ENCODE measurements around the gene NEK1. TPM values are rescaled to one million over a fixed set of nuclear protein-coding genes. Genes with fewer than 3 reads are reported as not detected.

NEK1 gene
- total and polyA plus RNA-seq, 7 donors: 3.0 to 8.8 (median 7.6) TPM

DNA sequence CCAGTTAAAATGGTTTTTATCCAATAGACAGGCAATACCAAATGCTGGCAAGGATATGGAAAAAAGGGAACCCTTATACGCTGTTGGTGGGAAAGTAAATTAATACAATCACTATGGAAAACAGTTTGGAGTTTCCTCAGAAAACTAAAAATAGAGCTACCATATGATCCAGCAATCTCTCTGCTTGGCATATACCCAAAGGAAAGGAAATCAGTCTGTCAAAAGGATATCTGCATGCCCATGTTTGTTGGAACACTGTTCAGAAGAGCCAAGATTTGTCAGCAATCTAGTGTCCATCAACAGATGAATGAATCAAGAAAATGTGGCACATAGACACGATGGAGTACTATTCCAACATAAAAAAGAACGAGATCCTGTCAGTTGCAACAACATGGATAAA lies 250.6 kb downstream of the NEK1 start:
- Histone ChIP-seq H3K9me3 (no peaks in the 10 kb centered on the region), H3K27me3 (ENCODE audit: insufficient read depth in 3 of 3, low read length in 2 of 3) (no peaks in the 10 kb centered on the region), H3K27ac (no peak overlapping the region), H3K4me1 (peaks cover 4% of the 10 kb centered on the region), H3K36me3 (ENCODE audit: insufficient read depth in 1 of 2, low read depth in 1 of 2) (no peaks in the 10 kb centered on the region), H3K4me3 (no peak overlapping the region)
- ATAC-seq (no peak), DNase-seq (no peak)
- 22 to 37% (median 32%) methylated on average over 3 of the region's 3 CpGs for WGBS, 3 donors
- intact Hi-C loops (cut with DNase I): no loop called here
- TF ChIP-seq, protein P1, sequence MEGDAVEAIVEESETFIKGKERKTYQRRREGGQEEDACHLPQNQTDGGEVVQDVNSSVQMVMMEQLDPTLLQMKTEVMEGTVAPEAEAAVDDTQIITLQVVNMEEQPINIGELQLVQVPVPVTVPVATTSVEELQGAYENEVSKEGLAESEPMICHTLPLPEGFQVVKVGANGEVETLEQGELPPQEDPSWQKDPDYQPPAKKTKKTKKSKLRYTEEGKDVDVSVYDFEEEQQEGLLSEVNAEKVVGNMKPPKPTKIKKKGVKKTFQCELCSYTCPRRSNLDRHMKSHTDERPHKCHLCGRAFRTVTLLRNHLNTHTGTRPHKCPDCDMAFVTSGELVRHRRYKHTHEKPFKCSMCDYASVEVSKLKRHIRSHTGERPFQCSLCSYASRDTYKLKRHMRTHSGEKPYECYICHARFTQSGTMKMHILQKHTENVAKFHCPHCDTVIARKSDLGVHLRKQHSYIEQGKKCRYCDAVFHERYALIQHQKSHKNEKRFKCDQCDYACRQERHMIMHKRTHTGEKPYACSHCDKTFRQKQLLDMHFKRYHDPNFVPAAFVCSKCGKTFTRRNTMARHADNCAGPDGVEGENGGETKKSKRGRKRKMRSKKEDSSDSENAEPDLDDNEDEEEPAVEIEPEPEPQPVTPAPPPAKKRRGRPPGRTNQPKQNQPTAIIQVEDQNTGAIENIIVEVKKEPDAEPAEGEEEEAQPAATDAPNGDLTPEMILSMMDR (IDR thresholded peaks at IDR 0.05): no peak

DNA sequence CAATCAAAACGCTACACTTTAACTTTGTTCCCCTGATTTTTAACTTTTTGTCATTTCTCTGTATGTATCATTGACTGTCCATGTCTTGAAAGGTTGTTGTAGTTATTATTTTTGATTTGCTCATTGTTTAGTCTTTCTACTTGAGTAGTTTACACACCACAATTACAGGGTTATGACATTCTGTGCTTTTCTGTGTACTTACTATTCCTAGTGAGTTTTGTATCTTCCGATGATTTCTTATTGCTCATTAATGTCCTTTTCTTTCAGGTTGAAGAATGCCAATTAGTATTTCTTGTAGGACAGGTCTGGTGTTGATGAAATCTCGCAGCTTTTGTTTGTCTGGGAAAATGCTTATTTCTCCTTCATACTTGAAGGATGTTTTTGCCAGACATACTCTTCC lies 252.4 kb downstream of the NEK1 start:
- no peak for DNase-seq

DNA sequence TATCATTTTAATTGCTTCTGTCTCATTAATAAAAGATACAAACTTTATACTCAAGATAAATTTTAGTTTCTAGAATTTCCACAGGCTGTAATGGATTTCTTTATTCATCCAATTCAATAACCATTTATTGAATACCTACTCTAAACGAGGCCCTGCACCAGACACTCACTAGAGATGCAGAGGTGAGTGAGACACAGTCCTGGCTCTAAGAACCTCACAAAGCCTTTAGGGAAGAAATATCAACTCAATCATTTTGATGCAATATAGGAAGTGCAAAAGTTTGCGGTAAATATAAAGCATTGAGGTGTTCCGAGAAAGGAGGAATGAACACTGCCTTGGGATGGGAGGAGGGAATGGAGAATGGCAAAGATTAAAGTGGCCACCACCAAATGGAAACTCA lies 260.0 kb downstream of the NEK1 start:
- WGBS, 3 donors: 85 to 86% (median 86%) methylated on average over 3 of the region's 3 CpGs
- Histone ChIP-seq H3K9me3 (no peaks in the 10 kb centered on the region), H3K27ac (no peak overlapping the region), H3K36me3 (ENCODE audit: insufficient read depth in 1 of 2, low read depth in 1 of 2) (no peaks in the 10 kb centered on the region), H3K4me3 (no peak overlapping the region), H3K27me3 (ENCODE audit: insufficient read depth in 3 of 3, low read length in 2 of 3) (no peaks in the 10 kb centered on the region), H3K4me1 (no peaks in the 10 kb centered on the region)
- DNase-seq: no peak
- ATAC-seq: no peak
- TF ChIP-seq, protein P1 (IDR thresholded peaks at IDR 0.05): no peak
- intact Hi-C loops (cut with DNase I): no loop called here

More for the DNA sequence above, 252.4 kb downstream of the NEK1 start:
- Histone ChIP-seq H3K4me1 (peaks cover 4% of the 10 kb centered on the region), H3K27me3 (ENCODE audit: insufficient read depth in 3 of 3, low read length in 2 of 3) (no peaks in the 10 kb centered on the region), H3K27ac (no peak overlapping the region), H3K36me3 (ENCODE audit: insufficient read depth in 1 of 2, low read depth in 1 of 2) (no peaks in the 10 kb centered on the region), H3K9me3 (no peaks in the 10 kb centered on the region), H3K4me3 (no peak overlapping the region)
- 90 to 96% (median 91%) methylated on average over 3 of the region's 3 CpGs for WGBS, 3 donors
- intact Hi-C loops (cut with DNase I): no loop called here
- TF ChIP-seq, protein P1 (IDR thresholded peaks at IDR 0.05): no peak
- no peak for ATAC-seq

DNA sequence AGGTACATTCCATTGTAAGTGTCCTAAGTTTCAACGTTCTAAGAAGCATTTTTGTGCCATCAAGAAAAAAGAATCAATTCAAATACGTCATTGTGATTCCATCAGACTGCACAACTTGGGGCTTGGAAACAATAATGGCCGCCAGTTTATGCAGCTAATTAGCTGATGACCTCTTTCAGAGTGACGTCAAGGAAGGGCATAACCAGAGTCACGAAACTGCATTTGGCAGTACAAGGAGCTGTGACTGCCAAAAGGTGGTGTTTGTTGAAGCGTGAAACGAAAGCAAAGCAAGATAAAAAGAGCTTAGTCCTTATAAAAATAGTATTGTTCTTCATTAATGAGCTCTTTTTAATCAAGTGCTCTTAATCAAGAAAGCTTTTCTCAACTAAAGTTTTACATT lies 260.5 kb downstream of the NEK1 start:
- Histone ChIP-seq H3K27ac (no peak overlapping the region), H3K4me1 (no peaks in the 10 kb centered on the region), H3K9me3 (no peaks in the 10 kb centered on the region), H3K4me3 (no peak overlapping the region), H3K36me3 (ENCODE audit: insufficient read depth in 1 of 2, low read depth in 1 of 2) (no peaks in the 10 kb centered on the region), H3K27me3 (ENCODE audit: insufficient read depth in 3 of 3, low read length in 2 of 3) (no peaks in the 10 kb centered on the region)
- DNase-seq: no peak
- WGBS, 3 donors: 35 to 46% (median 37%) methylated on average over 7 of the region's 7 CpGs
- ATAC-seq: no peak
- TF ChIP-seq, protein P1 (IDR thresholded peaks at IDR 0.05): no peak
- intact Hi-C loops (cut with DNase I): no loop called here

DNA sequence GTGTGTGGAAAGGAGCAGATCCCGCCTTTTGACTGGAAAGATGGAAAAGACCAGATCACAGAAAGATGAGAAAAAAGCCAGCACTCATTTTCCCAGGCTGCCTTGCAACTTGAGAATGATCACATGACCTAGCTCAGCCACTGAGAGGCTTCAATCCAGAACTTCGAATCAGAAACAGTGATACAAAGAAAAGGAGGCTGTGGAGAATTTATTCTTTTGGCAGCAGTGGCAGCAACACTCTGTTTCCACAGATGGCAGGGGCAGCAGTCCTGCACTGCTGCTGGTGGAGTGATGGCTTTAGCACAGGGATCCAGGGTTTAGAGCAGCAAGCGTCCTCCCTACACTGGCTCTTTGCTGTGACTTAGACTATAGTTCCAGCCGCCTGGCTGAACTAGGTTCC lies 263.8 kb downstream of the NEK1 start:
- ATAC-seq: no peak
- TF ChIP-seq, protein P1 (IDR thresholded peaks at IDR 0.05): no peak
- intact Hi-C loops (cut with DNase I): no loop called here

More for the DNA sequence above, 263.8 kb downstream of the NEK1 start:
- no peaks in the 10 kb centered on the region for H3K27me3 ChIP-seq (ENCODE audit: insufficient read depth in 3 of 3, low read length in 2 of 3)
- 76 to 84% (median 82%) methylated on average over 4 of the region's 4 CpGs for WGBS, 3 donors
- DNase-seq: no peak
- no peaks in the 10 kb centered on the region for H3K4me1 ChIP-seq
- no peaks in the 10 kb centered on the region for H3K9me3 ChIP-seq
- H3K4me3 ChIP-seq: no peak overlapping the region
- no peaks in the 10 kb centered on the region for H3K36me3 ChIP-seq (ENCODE audit: insufficient read depth in 1 of 2, low read depth in 1 of 2)
- no peak overlapping the region for H3K27ac ChIP-seq

All from psoas muscle (tissue), 8 donors.